PFSK-1 (cell line): Measurements from ENCODE around the gene ASTE1.

Experiments used
- FOXP2 ChIP-seq: optimal IDR thresholded peaks from 2 replicates; pipeline ENCODE3; 2011; ENCODE audit warnings: borderline replicate concordance, control low read depth, inconsistent platforms; ENCODE audit not compliant: insufficient read depth; ENCODE audit errors: extremely low read length, extremely low read depth
- POLR2AphosphoS5 ChIP-seq: IDR thresholded peaks from 2 replicates; pipeline ENCODE4 v1.6.1; 2012; ENCODE audit warnings: low read depth, mild to moderate bottlenecking, control low read depth, low read length, moderate library complexity
- SIN3A ChIP-seq: IDR thresholded peaks from 2 replicates; pipeline ENCODE4 v1.6.1; 2012; ENCODE audit warnings: mild to moderate bottlenecking, low read length, moderate library complexity, borderline replicate concordance; ENCODE audit not compliant: insufficient read depth
- TAF1 ChIP-seq: IDR thresholded peaks from 2 replicates; pipeline ENCODE4 v1.6.1; 2012; ENCODE audit warnings: low read length, control low read depth, borderline replicate concordance; ENCODE audit not compliant: insufficient read depth
- TF ChIP-seq, protein P1 (sequence below), 2 experiments: IDR thresholded peaks; 2 replicates each; pipeline versions ENCODE4 v1.6.1 to v1.8.0; 2011 to 2012; ENCODE audit warnings: low read depth in 2 of 2, low read length in 2 of 2, control low read depth in 1 of 2, inconsistent platforms in 1 of 2, mild to moderate bottlenecking in 1 of 2, moderate library complexity in 1 of 2; ENCODE audit not compliant: insufficient read depth in 1 of 2

Gene ASTE1

DNA sequence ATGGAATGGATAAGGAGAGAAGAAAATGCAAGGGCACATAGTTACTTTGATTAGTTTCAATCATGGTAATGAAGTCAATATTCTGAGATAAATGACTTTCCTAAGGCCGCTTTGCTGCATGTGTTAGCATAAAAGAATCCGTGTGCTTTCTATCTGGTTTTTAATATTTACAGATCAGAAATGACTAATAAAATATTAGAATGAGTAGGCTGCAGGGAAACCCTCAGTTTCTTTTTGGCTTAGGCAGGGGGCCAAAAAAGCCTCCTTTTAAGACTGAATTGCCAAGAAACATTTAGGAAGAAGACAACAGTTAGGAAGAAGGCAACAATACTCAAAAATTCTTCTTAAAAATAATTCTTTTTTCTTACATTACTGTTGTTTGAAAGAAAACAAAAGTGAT lies 11.7 kb upstream of the ASTE1 start:
- TF ChIP-seq FOXP2, result no peak
- TF ChIP-seq POLR2AphosphoS5, result no peak
- TF ChIP-seq, protein P1, sequence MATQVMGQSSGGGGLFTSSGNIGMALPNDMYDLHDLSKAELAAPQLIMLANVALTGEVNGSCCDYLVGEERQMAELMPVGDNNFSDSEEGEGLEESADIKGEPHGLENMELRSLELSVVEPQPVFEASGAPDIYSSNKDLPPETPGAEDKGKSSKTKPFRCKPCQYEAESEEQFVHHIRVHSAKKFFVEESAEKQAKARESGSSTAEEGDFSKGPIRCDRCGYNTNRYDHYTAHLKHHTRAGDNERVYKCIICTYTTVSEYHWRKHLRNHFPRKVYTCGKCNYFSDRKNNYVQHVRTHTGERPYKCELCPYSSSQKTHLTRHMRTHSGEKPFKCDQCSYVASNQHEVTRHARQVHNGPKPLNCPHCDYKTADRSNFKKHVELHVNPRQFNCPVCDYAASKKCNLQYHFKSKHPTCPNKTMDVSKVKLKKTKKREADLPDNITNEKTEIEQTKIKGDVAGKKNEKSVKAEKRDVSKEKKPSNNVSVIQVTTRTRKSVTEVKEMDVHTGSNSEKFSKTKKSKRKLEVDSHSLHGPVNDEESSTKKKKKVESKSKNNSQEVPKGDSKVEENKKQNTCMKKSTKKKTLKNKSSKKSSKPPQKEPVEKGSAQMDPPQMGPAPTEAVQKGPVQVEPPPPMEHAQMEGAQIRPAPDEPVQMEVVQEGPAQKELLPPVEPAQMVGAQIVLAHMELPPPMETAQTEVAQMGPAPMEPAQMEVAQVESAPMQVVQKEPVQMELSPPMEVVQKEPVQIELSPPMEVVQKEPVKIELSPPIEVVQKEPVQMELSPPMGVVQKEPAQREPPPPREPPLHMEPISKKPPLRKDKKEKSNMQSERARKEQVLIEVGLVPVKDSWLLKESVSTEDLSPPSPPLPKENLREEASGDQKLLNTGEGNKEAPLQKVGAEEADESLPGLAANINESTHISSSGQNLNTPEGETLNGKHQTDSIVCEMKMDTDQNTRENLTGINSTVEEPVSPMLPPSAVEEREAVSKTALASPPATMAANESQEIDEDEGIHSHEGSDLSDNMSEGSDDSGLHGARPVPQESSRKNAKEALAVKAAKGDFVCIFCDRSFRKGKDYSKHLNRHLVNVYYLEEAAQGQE (IDR thresholded peaks at IDR 0.05; ENCODE audit: insufficient read depth in 1 of 2, low read depth in 2 of 2, low read length in 2 of 2), result no peak
- no peak for TF ChIP-seq TAF1
- TF ChIP-seq SIN3A, result no peak

DNA sequence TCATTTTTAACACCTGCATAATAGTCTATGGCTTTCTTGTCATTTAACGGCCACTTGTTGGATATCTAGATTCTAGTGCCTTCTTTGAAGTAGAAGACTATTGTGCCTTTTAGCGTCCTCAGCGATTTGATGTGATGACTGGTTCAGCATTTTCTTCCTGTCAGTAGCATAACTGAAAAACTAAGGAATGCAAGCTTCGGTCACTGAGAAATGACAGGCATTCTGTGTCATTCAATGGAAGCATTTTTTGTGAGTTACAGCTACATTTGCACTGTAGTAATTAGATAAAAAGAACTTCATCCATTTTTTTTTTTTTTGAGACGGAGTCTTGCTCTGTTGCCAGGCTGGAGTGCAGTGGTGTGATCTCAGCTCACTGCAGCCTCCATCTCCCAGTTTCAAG lies 10.4 kb upstream of the ASTE1 start:
- TF ChIP-seq POLR2AphosphoS5 (no peak), FOXP2 (no peak), SIN3A (no peak), TAF1 (no peak)
- TF ChIP-seq, protein P1 (IDR thresholded peaks at IDR 0.05; ENCODE audit: insufficient read depth in 1 of 2, low read depth in 2 of 2, low read length in 2 of 2), result no peak

DNA sequence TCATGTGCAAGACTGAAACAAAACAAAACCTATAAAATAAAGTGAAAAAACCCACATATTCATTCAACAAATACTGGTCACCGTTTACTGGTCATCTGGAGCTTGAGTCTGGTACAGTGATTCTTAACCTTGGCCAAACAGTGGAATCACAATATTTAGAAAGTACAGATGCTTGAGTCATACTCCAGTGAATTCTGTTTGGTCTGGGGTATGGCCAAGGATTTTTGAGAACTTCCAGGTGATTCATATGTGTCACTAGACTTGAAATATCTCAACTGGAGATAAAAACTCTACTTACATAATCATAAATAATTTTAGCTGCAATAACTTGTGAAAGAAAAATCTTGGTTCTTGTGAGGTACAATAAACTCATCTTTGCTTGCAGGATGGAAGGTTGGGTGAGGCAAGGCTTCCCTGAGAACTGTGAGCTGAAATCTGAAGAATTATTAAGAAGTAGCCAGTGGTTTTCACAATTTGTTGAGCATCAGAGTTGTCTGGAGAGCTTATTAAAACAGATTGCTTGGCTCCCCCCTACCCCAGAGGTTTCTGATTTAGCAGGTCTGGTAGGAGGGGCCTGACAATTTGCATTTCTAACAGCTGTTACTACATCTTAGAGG lies 9.7 kb upstream of the ASTE1 start:
- TF ChIP-seq, protein P1 (IDR thresholded peaks at IDR 0.05; ENCODE audit: insufficient read depth in 1 of 2, low read depth in 2 of 2, low read length in 2 of 2), result no peak
- TF ChIP-seq SIN3A (no peak), FOXP2 (no peak), POLR2AphosphoS5 (no peak), TAF1 (no peak)

DNA sequence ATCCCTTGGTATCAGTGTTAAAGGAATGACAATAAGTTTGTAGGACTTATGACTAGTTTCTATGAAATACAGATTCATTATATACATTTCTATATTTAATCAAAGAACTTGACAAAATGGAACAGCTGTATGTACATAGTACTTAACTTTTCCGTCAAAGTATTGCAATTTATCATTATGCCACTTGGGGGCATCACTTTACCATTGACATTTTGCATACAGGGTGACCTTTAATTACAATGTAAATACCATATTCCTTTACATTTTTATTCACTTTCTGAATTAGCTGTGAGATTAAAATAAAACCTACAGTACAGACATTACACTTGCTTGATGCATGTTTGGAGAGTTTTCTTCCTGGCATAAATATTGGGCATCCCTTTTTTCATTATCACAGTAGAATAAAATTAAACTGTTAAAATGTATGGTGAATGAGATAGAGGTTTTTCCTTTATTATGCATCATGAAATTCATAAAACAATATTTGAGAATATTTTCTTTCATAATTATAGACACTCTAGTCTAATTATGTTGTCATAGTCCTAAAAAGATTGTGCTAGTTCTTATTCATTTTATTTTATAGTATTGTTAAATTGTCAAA lies 7.0 kb upstream of the ASTE1 start:
- TF ChIP-seq SIN3A, result no peak

GRCh38 chr3:131031660-131032059 lies 5.0 kb upstream of the ASTE1 start:
- no peak for TF ChIP-seq TAF1
- TF ChIP-seq, protein P1 (IDR thresholded peaks at IDR 0.05; ENCODE audit: insufficient read depth in 1 of 2, low read depth in 2 of 2, low read length in 2 of 2), result no peak
- no peak for TF ChIP-seq SIN3A
- TF ChIP-seq POLR2AphosphoS5, result no peak
